ENCODE data around the gene OR6B2.
"Not testable (repeated sequence)": the region's sequence is repeated elsewhere in the genome, so short reads cannot be mapped to it uniquely, and the experiment has no call there.

Gene OR6B2

DNA sequence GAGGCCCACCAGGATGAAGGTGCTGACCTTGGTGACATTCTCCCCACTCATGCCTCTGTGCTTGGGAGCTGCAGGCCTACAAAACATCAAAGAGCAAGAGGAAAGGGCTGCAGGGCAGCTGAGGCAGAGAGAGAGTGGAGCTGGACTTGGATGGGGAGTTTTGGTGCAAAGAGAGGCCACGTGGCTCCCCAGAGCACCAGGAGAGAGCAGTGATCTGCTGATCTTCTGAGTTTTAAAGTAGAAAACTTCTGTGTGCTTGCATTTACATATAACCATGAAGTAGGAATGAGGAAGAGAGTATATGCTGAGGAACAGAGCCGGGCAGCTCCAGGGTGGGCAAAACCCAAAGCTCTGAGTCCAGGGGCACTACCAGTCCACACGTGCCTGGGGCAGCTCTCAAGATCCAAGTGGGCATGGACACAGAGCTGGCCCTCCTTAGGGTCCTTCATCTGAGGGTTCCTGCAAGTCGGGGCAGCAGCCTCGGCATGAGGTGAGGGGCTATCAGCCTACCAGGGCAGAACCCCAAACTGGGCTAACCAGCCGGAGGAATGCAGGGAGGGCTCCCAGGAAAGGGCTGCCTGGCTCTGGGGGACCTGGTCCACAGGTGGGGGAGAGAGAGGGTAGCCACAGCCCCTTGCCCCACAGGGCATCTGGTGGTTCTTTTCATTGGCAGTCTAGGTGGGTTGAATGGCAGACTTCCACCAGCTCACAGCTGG, at the start of gene OR6B2:
OR6B2 (minus strand) TSS at position 51 of the 716 bp plus-strand sequence; CDS start at position 51, 0 bp downstream.
- DNase-seq (ENCODE audit: low spot score) = no peak

GRCh38 chr2:240078631-240079030, 48.4 kb upstream of the OR6B2 start:
- no peak for DNase-seq (ENCODE audit: low spot score)

DNA sequence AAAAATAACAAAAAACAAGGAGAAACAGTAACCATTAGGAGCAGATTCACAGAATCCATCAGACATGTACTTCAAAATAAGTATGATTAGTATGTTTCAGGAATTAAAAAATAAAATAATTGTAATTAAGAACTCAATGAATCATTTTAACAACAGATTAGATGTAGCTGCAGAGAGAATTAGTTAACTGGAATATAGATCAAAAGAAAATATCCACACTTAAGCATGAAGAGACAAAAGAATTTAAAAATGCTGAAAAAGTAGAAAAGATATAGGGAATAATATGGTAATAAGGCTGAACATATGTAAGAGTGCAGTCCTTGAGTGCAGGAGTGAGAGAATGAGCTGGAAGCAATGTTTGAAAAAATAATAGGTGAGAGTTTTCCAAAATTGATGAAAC, 47.2 kb upstream of the OR6B2 start:
- DNase-seq (ENCODE audit: low spot score) = no peak

DNA sequence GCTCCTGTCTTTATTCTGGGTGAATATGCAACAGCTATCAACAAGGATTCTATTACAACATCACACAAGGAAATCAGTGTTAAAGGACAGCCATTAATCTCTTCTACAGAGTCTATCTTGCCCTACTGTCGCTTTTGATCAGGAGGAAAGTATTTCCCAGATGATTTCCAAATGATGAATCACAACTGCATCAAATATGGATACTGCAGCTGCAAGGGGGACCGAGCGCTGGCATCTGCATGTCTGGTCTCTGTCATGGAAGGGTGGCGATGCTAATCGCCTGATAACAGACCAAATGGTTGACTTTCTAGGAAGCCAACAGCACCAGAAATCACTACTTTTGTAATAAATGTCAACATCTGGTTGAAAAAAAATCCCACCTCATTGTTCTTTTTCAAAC, 44.3 kb upstream of the OR6B2 start:
- no peak for DNase-seq (ENCODE audit: low spot score)

DNA sequence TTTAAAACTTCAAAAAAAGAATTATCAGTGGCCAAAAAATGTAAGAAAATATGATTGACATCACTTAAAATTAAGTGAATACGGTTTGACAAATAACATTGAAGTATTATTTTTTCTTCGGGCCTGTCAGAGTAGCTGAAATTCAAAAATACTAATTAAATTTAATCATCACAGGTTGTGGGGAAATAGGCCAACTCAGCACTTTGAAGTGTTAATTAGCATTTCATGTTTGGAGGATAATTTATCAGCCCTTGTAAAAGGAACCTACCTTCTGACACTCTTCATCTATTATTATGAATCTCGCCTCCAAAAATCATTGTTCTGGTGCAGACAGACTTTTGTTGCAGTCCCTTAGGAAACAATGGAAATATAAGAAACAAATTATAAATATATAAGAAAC, 40.7 kb upstream of the OR6B2 start:
- no peak for DNase-seq (ENCODE audit: low spot score)

- DNase-seq (ENCODE audit: low spot score) = no peak
Measured at GRCh38 chr2:240069829-240070228, 39.6 kb upstream of the OR6B2 start.

DNA sequence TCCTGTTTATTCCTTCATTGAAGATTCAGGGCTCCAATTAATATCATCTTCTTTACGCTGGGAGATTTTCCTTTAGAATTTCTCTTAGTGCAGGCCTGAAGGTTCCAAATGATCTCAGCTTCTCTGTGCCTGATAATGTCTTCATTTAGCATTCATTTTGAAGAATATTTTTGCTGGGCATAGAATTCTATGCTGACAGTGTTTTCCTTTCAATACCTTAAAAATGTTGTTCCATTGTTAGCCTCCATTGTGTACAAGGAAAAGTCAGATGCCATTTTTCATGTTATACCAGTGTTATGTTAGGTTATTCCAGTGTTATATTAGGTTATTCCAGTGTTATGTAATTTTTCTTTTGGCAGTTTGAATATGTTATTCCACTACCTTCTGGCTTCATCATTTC, 38.0 kb upstream of the OR6B2 start:
- DNase-seq (ENCODE audit: low spot score) = no peak

DNA sequence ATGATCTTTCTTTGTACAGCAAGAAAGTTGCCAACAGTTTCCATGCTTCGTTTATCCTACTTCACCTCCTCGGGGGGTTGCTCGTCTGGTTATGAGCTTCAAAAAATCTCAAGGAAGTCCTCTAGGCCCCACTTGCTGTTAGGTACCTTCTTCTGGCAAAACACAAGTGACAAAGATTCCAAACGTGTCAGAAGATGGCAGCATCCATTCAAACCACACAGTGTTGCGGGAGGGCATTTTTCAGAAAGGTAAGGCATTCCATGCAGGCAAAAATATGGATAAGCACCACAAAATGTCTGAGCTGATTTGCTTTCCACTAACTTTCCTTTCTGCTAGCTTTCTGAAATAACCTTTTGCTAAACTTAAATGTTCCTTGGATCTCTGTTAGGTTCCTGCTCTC, 36.3 kb upstream of the OR6B2 start:
- no peak for DNase-seq (ENCODE audit: low spot score)

- DNase-seq (ENCODE audit: low spot score) = no peak
Measured at GRCh38 chr2:240064898-240065297, 34.7 kb upstream of the OR6B2 start.

- DNase-seq (ENCODE audit: low spot score) = peak; percentile 76
Measured at GRCh38 chr2:240060977-240061591, 30.9 kb upstream of the OR6B2 start.

DNA sequence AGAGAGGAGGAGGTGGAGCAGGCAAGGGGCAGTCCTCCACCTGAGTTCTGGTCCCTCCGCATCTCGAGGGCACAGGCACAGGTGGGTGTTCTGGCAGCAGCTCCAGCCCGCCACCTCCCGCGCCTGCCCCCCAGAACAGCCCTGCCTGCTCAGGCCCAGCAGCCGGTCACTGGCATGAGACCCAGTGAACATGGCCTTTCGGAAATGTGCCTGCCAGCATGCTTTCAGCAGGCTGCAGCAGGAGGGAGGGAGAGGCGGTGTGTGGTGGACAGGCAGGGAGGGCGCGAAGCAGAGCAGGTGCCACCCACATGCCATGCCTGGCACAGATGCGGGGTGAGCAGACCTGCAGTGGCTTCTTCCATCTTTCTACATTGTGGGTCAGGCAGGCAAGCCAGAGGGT, 26.4 kb upstream of the OR6B2 start:
- DNase-seq (ENCODE audit: low spot score) = no peak

DNA sequence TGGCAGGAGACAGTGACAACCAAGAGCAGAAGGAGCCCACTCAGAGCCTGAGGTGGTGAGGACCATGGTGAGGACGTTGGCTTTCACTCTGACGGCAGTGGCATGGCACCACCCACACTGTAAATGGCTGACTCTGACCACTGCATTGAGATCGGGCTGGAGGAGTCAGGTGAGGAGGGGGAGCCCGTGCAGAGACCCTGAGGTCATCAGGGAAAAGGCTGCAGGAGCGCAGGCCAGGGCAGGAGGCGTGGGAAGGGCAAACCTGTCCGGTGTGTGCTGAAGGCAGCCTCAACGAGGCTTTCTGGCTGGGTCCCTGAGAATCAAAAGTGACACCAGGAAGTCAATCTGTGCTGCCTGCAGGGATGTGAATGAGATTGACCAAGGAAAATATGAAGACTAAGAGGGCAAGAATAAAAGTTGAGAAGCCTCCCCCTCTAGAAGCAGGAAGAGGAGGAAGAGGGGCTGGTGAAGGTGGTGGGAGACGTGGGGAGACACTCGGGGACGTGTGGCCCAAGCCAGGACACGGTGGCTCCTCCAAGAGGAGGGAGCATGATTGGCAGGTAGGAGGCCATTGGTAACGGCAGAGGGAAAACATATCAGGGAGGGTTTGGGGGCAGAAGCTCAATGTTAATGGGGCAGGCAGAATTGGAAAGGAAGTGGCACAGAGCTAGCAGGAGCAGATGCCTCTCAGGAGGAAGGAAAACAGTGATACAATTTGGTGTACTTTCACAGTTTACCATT, 25.1 kb upstream of the OR6B2 start:
- DNase-seq (ENCODE audit: low spot score) = no peak

DNA sequence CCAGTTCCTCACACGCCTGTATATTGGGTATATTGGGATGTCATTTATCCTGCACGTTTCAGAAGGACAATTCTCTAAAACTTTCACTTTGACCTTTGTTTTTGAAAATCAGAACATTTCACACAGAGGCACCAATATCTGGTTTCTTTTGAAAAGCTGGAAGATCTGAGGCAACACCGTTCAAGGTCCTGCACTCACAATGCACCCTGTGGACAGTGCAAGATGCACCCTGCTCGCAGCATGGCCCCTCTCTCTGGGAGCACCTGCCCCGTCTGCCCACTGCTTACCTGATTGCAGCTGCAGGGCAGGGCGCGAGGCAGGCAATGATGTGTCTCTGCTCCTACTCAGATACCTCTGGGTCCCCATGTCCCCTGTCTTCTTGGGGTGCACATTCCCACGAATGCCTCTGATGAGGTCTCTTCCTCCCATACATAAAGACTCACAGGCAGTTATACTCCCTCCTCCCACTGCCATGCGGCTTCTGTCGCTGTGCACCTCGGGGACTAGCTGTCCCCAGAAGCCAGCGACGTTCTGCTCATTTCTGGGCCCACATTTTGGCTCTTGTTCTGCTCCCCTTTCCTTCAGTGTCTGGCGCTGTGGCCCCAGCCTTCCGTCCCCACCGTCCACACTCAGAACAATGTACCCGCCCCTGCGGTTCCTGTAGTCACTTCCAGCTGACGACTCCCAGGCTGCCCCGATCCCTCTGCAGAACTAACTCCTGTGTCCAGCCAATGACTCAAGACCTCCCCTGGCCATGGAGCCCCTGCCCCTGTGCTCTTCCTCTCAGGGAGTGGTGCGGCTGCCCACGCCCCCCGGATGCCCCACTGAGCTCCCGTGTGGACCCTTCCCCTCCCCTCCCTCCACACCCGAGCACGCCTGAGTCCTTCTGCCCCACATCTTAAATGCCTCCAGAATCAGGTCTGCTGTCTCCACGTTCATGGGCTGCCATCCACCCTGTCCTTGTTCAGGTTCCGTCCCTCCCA, 23.2 kb upstream of the OR6B2 start, which contains the start of gene OR6B3:
OR6B3 (minus strand) TSS at position 349 of the 983 bp plus-strand sequence.
- DNase-seq (ENCODE audit: low spot score) = no peak

DNA sequence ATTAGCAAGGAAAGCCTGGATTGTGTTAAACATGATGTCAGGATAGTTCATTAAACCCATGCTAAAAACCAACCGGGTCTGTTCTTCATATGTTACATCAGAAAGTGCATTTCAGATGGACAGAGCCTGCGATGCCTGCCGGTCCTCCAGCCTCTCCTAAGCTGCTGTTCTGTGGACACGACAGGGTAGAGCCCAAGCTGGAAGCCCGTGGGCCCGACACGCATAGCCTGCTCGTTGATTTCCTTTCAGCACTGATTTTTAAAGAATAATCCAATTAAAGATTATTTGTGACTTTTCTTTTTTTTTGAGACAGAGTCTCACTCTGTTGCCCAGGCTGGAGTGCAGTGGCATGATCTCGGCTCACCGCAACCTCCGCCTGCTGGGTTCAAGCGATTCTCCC, 22.3 kb upstream of the OR6B2 start:
- DNase-seq (ENCODE audit: low spot score) = no peak

DNA sequence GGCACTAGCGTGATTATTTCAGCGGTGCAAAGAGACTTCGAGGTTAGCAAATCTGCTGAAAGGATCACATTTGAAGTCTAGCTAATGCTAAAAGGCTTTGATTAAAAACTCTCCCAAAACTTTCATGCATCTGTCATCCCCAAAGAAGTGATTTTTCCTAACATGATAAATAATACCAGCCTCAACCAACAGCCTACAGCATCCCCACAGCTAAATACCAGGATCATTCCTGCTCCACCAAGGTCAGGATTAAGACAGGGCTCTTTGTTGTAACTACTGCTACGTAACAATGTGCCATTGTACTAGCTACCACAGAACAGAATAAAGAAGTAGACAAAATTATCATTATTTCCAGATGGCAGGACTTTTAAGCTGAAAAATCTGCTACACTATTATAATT, 21.5 kb upstream of the OR6B2 start:
- peak; percentile 83 for DNase-seq (ENCODE audit: low spot score)

DNA sequence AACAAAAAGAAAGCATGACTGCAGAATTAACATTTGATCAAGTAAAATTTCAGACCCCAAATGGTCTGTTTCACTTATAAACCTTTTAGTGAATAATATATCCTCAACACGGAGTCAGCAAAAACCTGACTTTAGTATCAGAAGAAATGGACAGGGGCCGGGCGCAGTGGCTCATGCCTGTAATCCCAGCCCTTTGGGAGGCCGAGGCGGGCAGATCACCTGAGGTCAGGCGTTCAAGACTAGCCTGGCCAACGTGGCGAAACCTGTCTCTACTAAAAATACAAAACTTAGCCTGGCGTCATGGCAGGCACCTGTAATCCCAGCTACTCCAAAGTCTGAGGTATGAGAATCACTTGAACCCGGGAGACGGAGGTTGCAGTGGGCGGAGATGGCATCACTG, 20.0 kb upstream of the OR6B2 start:
- no peak for DNase-seq (ENCODE audit: low spot score)

- no peak for DNase-seq (ENCODE audit: low spot score)
Measured at GRCh38 chr2:240048237-240048636, 18.0 kb upstream of the OR6B2 start.

GRCh38 chr2:240045098-240045497, 14.9 kb upstream of the OR6B2 start:
- DNase-seq (ENCODE audit: low spot score) = no peak

DNA sequence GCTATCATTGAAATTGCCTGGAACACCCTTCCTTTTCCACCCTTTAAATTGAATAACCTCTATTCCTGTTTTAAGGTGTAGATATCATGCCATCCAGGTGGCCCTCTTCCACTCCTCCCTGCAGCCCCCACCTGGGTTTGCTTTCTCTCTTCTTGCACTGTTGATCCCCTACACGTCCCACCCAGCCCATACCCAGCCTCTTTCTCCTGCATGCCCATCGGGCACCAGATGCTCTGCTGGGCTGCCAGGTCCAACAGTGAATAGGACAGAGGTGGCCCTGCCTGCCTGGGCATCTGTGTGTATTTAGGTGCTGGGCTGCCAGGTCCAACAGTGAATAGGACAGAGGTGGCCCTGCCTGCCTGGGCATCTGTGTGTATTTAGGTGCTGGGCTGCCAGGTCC, 13.9 kb upstream of the OR6B2 start:
- DNase-seq (ENCODE audit: low spot score) = not testable (repeated sequence)

- DNase-seq (ENCODE audit: low spot score) = no peak
Measured at GRCh38 chr2:240043279-240043989, 13.2 kb upstream of the OR6B2 start.

GRCh38 chr2:240042740-240043139, 12.5 kb upstream of the OR6B2 start:
- DNase-seq (ENCODE audit: low spot score) = no peak

Measured in Ammon's horn (tissue), 1 donor.